Peyer's patch (tissue), 4 donors: ENCODE data around the gene DDX28.

Experiments
- POLR2A ChIP-seq, 2 donors: fragments of 450-650 bp; IDR thresholded peaks; one replicate each; pipeline ENCODE4 v1.5.1; 2017; ENCODE audit warnings: antibody characterized with exemption in 2 of 2, mild to moderate bottlenecking in 2 of 2, moderate library complexity in 2 of 2
- TF ChIP-seq, protein P1 (sequence below), 6 experiments: fragments of 450-650 bp in 4 of 6; fragments of 200-600 bp in 2 of 6; sonication (generic) in 1 of 6; IDR thresholded peaks; one replicate each; pipeline ENCODE4 v1.5.1; 2017 to 2019; ENCODE audit warnings: antibody characterized with exemption in 6 of 6, mild to moderate bottlenecking in 3 of 6, moderate library complexity in 1 of 6

DNA sequence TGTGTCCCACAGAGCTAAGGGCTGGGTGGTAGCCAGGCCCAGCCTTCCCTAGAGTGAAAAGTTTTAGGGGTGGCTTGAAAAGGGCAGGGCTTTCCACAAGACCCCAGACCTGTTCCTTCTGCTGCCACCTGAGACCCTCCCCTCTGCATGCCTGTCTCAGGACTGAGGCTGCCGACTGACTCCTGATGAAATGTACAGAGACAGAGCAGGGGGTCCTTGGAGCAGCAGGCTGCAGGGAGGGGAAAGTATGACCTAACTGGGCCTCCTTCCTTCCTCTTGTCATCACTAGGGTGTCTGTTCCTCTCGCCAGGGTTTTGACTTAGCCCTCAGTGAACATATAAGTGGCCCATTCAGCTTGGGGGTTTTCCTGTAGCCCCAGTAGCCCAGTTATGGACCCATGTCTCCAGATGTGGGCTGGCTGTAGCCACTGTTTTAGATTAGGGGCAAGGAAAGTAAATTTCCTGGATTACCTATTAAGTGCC is 47.3 kb upstream of the DDX28 start:
- TF ChIP-seq, protein P1, sequence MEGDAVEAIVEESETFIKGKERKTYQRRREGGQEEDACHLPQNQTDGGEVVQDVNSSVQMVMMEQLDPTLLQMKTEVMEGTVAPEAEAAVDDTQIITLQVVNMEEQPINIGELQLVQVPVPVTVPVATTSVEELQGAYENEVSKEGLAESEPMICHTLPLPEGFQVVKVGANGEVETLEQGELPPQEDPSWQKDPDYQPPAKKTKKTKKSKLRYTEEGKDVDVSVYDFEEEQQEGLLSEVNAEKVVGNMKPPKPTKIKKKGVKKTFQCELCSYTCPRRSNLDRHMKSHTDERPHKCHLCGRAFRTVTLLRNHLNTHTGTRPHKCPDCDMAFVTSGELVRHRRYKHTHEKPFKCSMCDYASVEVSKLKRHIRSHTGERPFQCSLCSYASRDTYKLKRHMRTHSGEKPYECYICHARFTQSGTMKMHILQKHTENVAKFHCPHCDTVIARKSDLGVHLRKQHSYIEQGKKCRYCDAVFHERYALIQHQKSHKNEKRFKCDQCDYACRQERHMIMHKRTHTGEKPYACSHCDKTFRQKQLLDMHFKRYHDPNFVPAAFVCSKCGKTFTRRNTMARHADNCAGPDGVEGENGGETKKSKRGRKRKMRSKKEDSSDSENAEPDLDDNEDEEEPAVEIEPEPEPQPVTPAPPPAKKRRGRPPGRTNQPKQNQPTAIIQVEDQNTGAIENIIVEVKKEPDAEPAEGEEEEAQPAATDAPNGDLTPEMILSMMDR (IDR thresholded peaks at IDR 0.05) = no peak
- TF ChIP-seq POLR2A (IDR thresholded peaks at IDR 0.05) = no peak
